HG03521 (cell line): ENCODE measurements around the gene LRRN4.
A peak's percentile ranks its signal among the peaks of the same experiment; 100 is the strongest.
"Not testable (repeated sequence)": the region's sequence is repeated elsewhere in the genome, so short reads cannot be mapped to it uniquely, and the experiment has no call there.

Experiments used
- ATAC-seq: cut with Tn5 transposase; IDR thresholded peaks from one replicate; pipeline ENCODE4 v1.9.1; 2021; ENCODE audit warnings: mild to moderate bottlenecking, moderate library complexity; ENCODE audit not compliant: unreplicated experiment

The LRRN4 gene

DNA sequence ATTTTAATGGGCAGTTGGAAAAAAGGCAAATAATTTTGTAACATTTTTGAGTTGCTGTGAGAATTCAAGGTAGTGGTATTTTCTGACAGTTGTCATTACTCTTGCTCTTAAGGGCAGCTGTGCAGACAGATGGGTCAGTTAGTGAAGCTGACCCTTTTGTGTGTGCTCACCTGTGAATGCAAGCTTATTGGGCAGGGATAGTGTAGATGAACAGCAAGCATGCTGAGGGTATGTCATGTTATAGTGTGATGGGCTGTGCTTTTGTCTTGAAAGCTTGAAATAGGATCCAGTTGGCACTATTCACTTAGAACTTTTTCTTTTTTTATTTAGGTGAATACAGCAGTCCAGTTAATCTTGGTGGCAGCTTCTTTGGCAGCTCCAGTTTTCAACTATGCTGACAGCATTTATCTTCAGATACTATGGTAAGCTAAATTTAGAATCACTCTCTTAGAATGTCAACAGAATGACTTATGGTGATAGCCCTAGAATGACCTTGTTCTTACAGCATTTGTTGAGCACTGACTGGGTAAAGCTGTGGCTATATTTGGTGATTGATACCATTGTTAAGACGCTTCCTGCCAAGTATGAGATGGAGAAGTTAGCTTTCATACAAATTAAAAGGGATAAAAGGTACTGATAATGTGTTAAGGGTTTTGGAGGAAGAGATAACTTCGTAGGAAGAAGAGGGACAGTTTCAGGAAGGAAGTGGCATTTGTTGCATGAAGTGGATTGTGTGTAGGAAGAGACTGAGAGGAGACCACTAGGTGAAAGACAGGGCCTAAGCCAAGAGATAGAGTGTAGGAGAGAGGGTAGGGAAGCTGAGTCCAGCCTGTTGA lies 19.5 kb downstream of the LRRN4 start:
- no peak for ATAC-seq

DNA sequence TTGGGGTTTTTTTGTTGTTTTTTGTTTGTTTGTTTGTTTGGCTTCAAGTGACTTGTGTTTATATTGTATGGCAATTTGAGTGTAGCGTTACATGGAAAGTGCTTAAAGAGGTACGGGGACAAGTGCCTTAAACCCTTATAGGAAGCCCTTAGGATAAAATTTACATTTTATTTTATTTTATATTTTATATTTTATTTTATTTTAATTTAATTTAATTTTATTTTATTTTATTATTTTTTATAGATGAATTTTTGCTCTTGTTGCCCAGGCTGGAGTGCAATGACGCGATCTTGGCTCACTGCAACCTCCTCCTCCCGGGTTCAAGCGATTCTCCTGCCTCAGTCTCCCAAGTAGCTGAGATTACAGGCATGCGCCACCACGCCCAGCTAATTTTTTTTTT lies 21.0 kb downstream of the LRRN4 start:
- ATAC-seq = not testable (repeated sequence)

DNA sequence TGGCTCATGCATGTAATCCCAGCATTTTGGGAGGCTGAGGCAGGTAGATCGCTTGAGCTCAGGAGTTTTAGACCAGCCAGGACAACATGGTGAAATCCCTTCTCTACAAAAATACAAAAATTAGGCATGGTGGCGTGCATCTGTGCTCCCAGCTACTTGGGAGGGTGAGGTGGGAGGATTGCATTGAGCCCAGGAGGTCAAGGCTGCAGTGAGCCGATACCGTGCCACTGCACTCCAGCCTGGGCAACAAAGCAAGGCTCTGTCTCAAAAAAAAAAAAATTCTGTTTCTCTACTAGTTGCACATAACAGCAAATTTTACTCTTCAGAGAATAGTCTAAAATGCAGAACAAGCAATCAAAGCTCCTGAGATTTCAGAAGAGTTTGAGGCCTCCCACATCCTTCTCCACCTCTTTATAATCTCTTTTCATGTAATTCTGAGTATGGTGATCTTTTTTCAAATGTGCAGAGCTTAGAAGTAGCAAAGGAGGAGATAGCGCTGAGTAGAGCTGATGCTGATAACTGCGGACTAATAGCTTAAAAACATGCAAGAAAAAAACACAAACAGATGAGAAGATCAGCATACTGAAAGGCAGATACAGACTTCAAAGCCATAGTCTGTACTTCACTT lies 23.3 kb downstream of the LRRN4 start:
- no peak for ATAC-seq

DNA sequence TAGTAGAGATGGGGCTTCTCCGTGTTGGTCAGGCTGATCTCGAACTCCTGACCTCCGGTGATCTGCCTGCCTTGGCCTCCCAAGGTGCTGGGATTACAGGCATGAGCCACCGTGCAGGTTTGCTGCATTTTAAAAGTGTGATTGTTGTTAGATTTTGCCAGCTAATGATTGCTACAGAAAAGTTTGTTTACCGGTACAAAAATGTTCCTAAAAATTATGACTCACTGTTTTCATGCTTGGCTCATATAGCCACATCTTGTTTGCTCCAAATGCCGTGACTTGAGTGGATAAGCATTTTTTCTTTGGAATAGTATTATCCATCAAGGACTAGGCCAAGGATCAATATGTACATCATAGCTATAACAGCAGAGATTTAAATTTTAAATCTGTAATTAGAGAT lies 24.3 kb downstream of the LRRN4 start:
- no peak for ATAC-seq

DNA sequence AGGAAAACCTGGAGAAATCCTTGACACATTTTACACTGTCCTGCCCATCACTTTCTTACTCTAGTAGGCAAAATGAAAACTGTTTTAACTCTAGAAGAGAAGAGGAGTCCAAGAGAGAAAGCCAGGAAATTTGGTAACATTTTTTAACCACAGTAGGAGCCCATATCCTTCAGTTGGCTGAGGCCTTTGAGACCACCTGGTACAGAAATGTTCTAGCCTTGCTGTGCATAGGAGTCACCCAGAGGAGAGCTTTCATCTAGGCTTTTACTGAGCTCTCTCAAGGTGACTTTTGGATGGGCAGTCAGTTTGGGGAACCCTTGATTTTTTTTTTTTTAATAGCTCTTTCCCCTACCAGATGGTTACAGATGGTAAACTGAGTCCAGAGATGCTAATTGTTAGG lies 25.0 kb downstream of the LRRN4 start:
- ATAC-seq = no peak

DNA sequence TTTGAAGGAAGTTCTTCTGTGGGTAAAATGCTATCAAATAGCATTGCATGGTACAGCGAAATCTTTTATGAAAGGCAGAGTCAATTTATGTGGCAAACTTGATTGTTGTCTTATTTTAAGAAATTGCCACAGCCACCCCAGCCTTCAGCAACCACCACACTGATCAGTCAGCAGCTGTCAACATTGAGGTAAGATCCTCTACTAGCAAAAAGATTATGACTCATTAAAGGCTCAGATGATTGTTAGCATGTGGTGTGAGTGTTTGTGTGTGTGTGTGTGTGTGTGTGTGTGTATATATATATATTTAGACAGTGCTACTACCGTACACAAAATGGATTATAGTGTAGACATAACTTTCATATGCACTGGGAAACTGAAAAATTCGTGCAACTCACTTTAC lies 27.8 kb downstream of the LRRN4 start:
- no peak for ATAC-seq

DNA sequence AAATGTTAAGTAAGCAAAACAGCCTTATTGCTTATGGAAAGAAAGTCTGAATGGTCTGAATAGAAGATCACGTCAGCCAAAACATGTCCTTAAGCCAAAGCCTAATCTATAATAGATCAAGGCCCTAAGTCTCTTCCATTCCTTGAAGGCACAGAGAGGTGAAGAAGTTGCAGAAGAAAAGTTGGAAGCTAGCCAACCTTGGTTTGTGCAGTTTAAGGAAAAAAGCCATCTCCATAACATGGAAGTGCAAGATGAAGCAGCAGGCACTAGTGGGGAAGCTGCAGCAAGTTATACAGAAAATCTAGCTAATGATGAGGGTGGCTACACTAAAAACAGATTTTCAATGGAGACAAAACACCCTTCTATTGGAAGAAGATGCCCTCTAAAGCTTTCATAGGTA lies 29.1 kb downstream of the LRRN4 start:
- no peak for ATAC-seq

DNA sequence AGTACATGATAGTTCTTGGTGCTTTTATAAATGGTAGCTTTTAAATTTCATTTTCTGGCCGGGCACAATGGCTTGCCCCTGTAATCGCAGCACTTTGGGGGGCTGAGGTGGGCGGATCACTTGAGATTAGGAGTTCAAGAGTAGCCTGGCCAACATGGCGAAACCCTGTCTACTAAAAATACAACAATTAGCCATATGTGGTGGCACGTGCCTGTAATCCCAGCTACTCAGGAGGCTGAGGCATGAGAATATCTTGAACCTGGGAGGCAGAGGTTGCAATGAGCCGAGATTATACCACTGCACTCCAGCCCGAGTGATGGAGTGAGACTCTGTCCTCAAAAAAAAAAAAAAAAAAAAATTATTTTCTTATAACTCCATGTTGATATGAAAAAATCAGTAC lies 36.0 kb downstream of the LRRN4 start:
- ATAC-seq = no peak

DNA sequence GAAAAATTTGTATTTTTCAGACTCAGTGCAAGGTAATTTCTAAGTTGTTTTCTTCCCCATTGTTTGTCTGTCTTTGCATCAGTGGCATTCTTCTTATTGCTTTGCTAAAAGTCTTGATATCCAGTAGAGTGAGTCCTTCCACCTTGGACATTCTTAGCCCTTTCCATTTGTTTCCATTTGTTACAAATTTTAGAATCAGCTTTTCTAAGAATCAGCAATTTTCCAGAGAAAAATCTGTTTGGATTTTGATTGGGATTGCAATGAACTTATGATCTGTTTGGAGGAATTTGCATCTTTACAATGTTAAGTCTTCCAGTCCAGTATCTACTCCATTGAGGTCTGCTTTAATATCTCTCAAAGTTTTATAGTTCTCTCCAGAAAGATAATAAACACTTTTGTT lies 36.4 kb downstream of the LRRN4 start:
- ATAC-seq = no peak

DNA sequence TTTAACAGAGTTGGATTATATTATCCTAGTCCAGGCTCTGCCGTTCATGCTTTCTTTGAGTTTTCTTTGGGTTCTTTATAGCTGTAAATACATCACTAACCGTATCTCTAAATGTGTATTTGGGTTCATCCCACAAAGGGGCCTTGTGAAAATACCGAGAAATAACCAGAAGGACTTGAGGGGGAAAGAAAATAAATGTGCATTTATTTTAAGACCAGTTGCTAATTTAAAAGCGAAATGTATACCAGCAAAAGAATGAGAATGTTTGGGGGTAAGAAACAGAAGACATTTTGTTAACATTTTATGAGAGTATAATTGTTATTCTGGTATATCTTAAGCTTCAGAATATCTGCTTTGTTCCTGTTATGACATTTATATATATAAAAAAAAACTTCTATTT lies 38.9 kb downstream of the LRRN4 start:
- ATAC-seq = no peak

DNA sequence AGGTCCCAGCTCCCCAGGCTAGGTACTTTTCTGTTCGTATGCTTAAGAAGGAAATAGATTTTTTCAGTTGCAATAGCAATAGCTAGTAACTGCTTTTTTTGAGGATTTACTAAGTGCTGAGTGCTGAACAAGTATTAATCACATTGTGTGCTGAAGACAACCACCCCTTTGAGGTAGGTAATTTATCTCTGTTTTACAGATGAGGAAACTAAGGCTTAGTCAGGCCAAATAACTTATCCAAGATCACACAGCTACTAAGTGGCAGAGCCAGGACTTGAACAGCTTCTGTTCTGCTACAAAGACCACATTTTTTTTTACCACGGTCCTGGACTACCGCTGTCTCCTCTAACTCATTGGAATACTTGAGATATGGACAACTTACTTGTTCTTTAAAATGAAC lies 39.8 kb downstream of the LRRN4 start:
- no peak for ATAC-seq

DNA sequence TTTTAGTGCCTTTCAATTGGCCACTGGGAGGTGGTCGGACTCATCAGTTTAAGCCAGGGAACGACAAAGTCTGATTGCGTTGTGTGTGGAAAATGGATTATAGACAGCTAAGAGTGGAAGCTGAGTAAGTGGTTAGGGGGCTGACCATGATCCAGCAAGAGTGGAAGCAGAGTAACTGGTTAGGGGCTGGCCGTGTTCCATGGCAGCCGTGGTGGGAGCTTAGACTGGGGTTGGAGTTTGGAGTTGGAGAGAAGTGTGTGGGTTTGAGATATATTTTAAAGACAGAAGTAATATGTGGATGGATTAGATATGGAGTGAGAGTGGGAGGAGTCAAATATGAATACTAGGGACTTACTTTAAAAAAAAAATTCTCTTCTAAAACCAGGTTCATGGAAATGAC lies 41.7 kb downstream of the LRRN4 start:
- ATAC-seq = no peak

DNA sequence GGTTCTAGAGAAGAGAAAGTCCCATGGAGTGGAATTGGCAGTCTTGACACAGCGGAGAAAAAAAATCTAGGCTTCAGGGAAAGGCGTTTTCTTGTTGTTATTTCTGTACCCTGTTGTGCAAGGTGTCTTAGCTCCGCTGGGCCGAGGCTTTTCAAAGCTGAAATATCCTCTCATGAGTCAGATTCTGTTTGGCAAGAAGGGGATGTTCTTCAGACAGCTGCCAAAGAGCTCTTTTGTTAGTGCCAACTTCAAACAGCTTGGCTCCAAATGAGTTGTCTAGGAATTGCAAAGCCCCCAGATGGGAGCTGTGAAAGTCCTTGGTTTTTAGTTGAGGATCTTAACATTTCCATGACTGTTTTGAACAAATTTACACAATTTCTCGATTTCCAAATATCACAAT lies 45.6 kb downstream of the LRRN4 start:
- no peak for ATAC-seq

DNA sequence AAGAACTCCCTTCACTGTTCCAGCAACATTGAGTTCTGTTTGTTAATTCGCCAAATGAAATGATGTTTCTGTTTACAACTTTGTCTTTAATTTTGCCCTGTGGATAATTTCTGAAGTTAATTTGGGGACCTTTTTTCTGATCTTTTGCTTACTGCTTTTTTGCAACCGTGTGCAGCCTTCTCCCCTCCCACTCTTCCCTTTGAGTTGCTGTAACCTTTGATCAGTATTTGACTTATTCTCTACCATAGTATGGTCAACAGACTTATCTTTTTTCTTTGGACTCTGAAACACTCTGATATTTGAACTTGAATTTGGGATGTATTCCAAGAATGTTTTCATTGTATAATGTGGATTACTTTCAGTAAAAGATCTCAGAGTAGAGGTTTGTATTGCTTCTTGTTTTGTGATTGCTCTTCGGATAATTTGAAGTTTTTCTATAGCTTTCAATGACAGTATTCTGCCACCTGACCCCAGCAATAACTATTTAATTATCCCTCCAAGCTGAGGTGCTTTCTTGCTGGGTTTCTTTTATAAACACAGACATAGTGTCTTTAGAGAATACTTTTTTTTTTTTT lies 46.2 kb downstream of the LRRN4 start:
- ATAC-seq = no peak

DNA sequence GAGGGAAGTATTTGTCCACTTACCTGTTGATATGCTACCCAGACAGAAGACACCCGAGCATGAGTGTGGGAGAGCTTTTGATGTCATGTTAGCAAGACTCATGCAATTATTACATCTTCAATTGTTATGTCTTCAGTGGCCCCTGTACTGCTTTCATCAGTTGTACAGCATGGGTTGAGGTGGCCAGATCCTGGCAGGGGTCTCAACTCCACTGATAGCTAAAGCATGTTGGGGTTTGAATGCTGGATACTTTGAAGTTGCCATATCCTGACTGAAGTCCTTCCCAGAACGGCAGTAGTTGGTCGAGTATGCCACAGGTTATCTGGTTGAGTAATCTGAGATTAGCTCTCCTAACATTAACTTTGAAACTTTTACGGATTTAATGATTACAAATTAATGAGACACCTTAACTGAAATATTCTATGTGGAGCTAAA lies 46.7 kb downstream of the LRRN4 start:
- ATAC-seq = no peak

DNA sequence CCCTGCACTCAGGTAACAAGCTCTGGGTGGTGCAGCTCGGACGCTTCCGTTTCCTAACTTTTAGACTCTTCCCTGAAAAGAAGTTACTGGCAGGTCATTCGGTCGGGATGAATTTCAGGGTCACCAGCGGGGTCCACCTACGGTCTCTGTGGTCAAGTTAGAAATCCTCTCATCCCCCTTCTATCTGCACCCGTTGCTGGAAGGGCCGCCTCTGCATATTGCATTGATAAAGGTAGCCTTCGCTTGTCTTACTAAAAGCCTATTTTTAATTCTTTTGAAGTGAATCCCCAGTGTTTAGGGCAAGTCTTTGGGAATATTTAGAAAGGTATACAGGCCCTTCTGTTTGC lies 47.3 kb downstream of the LRRN4 start:
- peak; percentile 2 for ATAC-seq

DNA sequence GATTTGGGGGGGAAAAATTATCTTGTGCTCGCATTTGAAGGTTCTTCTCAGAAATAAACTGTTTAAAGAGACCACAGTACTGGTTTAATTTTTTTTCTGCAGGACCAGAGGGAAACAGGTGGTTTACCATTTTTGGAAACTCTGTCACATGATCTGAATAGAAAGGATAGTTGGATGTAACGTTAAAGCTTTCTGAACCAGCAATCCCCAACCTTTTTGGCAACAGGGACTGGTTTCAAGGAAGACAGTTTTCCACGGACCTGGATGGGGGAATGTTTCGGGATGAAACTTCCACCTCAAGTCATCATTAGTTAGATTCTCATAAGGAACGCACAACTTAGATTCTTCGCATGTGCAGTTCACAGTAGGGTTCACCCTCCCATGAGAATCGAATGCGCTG lies 53.0 kb downstream of the LRRN4 start:
- no peak for ATAC-seq

DNA sequence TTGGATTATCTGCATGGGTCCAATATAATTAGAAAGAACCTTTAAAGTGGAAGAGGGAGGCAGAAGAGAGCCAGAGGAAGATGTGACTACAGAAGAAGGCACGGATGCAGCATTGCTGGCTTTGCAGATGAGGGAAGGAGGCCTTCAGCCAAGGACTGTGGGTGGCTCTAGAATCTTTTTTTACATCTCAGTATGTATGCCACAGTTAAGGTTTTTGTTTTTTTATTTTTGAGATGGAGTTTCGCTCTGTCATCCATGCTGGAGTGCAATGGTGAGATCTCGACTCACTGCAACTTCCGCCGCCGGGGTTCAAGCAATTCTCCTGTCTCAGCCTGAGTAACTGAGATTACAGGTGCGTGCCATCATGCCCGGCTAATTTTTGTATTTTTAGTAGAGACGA lies 54.1 kb downstream of the LRRN4 start:
- no peak for ATAC-seq

DNA sequence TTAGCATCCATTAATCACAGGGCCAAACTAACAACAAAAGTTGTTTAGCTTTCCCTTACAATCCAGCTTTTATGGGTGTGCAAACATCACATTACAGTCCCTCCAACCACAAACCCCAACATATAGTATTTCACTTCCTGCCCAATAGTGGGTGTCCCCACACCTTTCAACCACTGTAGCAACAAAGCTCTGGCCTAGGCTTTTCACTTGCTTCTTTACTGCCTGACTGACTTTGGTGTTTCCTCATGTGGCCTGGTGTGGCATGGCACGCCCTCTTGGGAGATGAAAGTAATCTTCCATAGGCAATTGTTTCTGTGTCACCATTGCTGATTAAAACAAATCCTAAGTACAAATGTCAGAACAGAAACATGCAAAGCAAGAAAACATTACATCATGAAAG lies 57.1 kb downstream of the LRRN4 start:
- ATAC-seq = peak; percentile 94

DNA sequence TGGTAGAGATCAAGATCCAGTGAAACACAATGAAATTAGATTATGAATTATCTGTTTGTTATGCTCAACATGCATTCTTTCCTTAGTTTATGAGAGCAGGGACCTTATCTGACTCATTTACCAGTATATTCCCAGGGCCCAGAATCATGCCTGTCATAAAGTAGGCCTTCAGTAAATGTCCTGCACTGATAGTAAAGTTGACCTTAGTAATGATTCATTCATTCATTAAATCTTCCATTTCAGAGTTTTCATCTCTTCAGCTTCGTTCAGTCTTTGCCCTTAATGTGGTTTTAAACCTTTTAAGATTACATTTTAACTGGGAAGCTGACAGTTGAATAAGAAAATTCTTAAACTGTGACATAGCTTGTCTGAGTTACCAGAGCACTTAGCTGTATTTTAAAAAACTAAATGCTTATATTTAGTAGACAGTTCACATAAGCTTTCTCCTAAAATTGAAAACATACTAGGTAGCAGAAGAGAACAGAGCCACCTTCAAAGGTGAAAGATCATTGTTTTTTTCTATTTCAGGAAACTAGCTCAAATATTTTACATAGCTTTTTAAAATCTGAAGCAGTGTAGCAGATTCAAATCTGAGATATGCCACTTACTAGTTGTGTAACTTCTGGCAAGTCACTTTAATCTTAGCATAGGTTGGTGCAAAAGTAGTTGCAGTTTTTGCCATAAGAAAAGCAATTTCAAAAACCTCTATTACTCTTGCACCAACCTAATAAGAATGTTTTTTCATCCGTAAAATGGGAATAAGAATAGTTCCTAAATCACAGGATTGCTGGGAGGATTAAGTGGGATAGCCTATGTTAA lies 62.0 kb downstream of the LRRN4 start:
- no peak for ATAC-seq

DNA sequence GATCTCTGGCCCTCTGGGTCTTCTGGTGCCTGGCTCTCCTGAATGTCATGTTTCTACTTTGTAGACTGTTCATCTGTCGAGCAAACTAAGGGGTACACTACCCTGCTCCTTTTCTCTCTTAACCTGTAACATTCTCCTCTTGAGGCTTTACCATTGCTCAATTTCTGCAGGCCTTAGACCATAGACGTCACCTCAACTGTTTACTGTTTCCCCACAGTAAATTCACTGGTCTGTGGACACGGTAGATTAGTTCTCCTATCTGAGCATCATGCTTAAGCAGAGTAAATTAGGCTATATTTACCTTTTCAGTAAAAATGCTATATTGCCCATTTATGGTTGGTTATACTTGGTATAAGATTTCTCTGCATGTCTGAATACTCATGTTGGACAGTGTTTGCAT lies 62.9 kb downstream of the LRRN4 start:
- ATAC-seq = no peak
